ENCODE data around the gene VPS37B.
"Not testable (repeated sequence)": the region's sequence is repeated elsewhere in the genome, so short reads cannot be mapped to it uniquely, and the experiment has no call there.

The VPS37B gene

DNA sequence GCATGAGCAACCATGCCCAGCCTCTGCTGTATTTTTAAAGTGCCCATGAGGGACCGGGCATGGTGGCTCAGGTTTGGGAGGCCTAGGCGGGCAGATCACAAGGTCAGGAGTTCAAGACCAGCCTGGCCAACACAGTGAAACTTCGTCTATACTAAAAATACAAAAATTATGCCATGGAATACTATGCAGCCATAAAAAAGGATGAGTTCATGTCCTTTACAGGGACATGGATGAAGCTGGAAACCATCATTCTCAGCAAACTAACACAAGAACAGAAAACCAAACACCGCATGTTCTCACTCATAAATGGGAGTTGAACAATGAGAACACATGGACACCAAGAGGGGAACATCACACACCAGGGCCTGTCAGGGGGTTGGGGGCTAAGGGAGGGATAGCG, 9.3 kb upstream of the VPS37B start:
- DNase-seq = not testable (repeated sequence)

- no peak for DNase-seq
Observed at GRCh38 chr12:122903693-122904034, 7.7 kb upstream of the VPS37B start.

DNA sequence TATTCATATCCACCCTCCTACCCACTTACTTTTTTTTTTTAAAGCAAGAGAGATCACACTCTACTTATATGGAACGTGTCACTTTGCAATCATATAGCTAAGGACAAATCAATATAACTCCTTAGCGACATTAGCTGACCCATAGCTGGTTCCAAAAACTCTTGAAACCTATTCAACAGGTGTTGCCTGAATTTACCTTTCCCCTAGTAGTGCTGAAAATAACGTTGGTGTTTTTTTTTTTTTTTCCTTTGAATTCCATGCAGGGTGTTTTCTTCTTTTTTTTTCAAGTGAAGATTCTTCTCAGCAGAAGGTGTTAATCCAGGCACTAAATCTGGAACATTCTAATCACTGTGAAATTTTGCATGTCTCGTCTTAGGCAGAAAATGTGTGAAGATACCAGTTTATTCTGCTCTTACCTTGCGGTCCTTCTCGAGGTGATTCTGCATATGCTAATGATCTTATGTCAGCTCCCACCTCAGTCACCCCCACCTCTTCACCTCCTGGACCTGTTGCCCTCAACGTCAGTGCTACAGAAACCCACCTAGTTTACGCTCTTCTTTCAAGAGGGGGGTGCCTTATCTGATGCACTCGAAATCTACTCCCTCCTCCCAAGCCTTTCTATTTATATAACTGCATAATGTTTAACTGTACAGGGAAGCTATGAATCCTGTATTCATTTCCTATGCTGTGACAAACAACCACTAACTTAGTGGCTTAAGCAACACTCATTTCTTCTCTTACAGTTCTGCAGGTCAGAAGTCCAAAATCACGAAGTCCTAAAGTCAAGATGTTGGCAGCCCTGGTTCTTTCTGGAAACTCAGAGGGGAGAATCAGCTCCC, 7.1 kb upstream of the VPS37B start:
- no peak for DNase-seq

- no peak for DNase-seq
Observed at GRCh38 chr12:122899887-122900286, 4.0 kb upstream of the VPS37B start.

DNA sequence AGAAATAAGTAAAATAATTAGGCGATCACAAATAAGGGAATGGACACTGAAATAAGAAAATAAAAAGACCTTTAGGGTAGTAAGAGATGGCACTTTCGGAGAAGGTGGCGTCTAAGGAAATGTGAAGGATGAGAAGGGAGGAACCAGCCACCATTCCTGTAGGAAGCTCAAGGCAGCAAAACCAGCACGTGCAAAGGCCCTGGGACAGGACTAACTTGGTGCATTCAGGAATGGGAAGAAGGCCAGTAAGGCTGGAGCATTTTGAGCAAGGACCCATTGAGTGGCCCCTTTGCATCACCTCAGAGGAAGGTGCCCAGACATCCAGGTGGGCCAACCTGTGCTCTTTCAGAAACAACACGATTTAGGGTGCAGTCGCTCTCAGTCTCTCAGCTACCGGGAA, 738 bp upstream of the VPS37B start:
- no peak for DNase-seq

GRCh38 chr12:122895320-122895703, 612 bp downstream of the VPS37B start:
- no peak for DNase-seq

DNA sequence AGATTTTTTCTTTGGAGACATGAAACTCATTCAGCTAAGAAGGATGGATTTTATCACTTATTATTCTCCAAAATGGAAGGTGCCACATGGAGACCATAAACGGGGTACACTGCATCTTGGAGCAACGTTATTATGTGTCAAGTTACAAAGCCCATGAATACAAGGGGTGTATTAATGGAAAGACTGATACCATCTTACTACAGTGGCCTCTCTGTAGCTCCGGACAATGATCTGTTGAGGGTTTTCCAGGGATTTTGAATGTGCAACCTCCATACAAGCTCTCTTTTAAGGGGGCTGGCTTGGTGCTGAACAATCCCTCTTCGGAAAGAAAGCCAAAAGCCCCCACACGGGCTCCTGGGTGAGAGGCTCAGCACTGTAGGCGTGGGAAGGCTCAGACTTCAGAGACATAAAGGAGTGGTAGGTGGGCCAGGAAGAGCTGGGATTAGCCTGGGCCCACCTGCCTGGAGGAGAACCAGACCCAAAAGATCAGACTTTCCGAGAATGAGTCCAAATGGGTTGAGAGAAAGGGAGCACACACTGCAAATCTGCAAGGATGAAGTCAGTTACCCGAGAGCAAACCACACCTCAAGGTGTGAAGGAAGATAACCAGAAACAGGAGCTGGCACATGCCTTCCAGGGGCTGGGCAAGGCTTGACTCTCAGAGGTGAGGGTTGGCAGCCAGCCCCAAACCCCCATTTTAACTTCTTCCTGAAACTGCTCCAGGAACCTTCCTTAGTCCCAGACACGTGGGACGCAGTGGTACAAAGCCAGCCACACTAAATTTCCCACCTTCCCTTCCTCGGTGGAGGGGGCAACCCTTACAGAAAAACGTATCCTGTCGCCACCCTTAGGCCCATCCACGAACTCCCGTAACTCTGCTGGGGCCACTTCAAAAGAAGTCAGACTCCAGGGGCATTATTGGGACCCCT, 1.5 kb downstream of the VPS37B start:
- DNase-seq = peak; percentile 41

DNA sequence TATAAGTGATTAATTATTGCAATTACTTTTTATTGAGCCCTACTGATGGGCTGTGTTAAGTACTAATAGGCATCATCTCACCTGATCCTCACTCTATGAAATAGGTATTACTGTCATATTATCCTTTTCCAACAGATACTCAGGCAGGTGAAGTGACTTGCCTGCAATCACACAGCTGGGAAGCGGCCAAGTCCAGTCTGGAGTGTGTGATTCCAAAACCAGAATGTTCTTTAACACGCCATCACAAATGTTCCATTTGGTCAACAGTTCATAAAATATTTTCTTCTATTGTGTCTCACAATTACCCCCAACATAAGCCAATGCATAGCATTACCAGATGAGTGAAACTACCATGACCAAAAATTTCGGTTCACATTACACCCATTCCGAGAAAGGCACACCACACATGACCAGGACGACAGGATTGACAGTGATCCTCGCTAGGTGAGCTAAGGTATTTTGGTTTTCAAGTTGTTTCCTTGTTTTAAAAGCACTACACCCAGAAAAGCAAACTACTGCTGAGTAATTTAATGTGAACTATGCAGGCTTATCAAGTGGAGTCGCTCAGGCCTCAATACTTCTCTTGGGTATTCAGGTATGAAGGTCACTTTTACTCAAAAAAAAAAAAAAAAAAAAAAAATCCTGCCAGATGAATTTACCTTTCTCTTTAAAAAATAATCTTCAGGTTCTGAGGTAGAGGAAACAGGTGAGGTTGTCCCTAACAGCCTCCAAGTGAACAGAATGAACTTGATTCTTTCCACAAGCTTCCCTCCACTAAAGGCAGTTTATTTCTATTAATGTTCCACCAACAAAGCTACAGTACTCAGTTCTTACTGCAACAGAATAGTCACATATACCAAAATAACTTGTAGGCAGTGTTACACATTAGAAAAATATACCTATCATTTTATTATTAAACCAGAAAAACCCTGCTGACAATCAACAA, 2.4 kb downstream of the VPS37B start:
- DNase-seq = no peak

DNA sequence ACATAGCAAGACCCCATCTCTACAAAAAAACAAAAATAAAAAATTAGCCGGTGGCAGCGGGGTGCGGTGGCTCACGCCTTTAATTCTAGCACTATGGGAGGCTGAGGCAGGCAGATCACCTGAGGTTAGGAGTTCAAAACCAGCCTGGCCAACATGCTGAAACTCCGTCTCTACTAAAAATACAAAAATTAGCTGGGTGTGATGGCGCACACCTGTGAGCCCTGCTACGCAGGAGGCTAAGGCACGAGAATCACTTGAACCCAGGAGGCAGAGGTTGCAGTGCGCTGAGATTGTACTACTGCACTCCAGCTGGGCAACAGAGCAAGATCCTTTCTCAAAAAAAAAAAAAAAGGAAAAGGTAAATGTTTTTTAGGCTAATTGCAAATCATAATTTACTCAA, 3.2 kb downstream of the VPS37B start:
- not testable (repeated sequence) for DNase-seq

GRCh38 chr12:122891661-122892525, 4.0 kb downstream of the VPS37B start:
- no peak for DNase-seq

GRCh38 chr12:122889761-122890520, 6.0 kb downstream of the VPS37B start:
- DNase-seq = no peak

DNA sequence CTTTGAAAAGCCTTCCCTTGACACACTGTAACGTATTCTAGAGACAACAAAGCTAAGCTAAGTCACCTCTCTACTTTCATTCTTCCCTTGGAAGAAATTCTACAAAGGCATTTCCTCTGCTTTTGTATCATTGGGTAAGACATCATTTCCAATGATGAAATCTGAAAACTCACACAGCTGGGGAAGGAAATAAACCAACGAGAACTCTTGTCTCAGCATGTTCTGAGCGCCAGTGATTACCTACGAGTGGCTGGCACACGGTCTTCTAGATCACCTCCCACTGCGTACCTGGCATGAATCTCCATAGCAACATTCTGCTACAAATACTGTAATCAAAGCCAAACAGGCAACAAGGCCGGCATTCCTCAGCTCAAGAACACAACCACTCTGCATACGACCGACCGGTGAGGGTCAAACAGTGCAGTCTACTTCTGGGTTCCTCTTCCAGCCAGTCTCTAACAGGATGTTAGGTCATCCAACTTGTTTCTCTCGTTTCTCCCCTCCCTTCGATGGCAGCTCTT, 7.6 kb downstream of the VPS37B start:
- peak; percentile 80 for DNase-seq

- DNase-seq = no peak
Observed at GRCh38 chr12:122887819-122888212, 8.1 kb downstream of the VPS37B start.

DNA sequence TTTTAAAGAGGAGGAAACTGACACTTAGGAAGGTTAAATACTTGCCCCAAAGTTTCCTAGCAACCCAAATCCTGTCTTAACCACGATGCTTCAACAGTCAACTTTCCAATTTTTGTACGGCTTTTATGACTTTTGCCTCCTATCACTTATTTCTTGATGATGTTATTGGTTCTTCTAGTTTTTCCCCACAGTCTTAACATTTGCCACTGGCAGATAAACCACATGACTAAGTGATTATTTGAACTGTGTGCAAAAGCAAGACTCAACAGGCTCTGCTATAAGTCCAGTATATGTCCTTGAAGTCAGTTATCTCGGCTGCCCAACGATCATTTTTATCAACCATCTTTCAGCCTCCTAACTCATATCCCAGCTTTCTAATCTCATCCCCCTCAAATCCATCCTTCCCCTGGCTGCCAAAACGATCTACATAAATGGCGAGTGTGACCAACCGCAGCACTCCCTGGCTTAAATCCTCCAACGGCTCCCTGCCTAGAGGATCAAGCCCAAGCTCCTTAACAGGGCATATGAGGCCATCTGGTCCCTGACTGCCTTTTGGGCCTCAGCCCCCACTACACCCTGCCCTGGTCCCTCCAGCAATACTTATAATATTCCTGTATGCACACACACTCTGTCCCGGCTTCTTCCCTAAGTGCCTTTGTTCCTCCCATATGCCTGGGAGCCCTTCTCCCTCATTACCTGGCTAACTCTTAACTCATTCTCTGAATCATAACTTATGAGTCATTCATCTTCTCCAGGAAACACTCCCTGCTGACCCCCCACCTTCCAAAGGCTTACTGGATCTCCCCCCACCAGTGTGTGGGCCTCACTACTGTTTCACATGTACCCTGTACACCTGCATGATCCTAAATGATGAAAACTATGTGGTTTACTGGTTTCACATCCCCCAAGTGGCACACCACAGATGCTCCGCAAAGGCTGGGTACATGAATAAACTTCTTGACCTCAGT, 8.8 kb downstream of the VPS37B start:
- DNase-seq = peak; percentile 56

GRCh38 chr12:122886161-122886560, 9.8 kb downstream of the VPS37B start:
- DNase-seq = no peak

DNA sequence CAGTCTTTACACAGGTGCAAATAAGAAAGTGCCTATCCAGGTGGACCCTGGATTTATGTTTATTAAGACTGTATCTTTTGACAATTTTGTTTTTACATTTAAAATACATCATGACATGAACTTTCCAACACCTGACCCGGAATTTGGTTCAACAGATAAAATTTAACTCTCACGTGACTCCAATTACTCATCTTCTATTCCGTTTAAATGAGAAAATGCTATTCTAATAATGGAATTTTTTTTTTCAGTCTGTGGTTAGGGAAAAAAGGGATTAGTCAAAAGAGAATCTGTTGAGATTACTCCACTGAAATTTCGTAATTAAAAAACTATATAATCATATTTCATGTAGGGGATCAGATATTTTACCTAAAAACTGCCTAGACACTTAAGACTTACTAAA, 11.1 kb downstream of the VPS37B start:
- DNase-seq = no peak

- DNase-seq = no peak
Observed at GRCh38 chr12:122884091-122884826, 11.7 kb downstream of the VPS37B start.

GRCh38 chr12:122882908-122883558, 12.9 kb downstream of the VPS37B start:
- DNase-seq = no peak

Measured in CD4-positive, alpha-beta T cell treated with Interleukin-15 for 1 hour (primary cell).